Adrenal gland (tissue), 5 donors: ENCODE data around the gene ITPR1.

Source experiments
- POLR2A ChIP-seq, 2 donors: fragments of 450-650 bp; IDR thresholded peaks; one replicate each; pipeline ENCODE4 v1.6.1; 2017; ENCODE audit warnings: antibody characterized with exemption in 2 of 2, mild to moderate bottlenecking in 2 of 2, moderate library complexity in 1 of 2
- TF ChIP-seq, protein P1 (sequence below), 6 experiments: fragments of 450-650 bp in 4 of 6; fragments of 200-600 bp in 2 of 6; sonication (generic) in 1 of 6; IDR thresholded peaks; 1 replicate in 5 of 6; 2 replicates in 1 of 6; pipeline versions ENCODE4 v1.5.1 to v1.8.0; 2016 to 2021; ENCODE audit warnings: antibody characterized with exemption in 6 of 6, mild to moderate bottlenecking in 2 of 6, moderate library complexity in 1 of 6
- donor health status: DM: no; HTN: no; CAD: no.

DNA sequence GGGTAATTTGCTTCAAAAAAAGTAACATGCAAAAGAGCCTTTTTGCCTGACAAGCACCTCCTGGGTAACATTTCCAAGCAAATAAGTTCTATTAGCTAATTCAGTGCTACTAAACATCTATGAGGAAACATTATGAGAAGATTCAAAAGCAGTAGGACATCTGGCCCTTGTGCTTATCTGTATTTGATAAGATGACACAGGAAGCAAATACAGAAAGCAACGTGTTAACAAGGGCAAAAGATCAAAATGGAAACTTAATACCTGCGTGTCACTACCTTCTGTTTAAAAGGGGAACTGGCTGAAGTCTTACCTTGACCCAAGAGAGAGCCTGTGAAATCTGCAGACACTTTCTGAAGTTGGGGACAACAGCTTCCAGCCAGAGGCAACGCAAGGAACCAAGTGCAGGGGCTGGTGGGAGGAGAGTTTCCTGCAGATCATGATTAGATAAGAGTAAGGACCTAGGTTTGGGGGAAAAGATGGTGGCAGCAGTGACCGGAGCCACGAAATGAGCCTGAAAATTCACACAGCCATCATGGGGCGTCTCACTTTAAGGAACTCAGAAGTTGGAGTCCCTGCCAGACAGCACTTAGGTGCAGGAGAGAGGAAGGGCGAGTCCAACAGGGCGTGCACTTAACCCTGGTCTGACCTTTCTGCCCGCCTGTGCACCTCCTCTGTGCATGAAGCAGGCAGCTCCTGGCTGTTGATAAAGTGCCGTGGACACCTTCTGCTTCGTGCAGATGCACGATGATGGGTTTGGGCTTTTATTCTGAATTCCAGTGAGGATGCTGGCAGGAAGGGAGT, 332.5 kb downstream of the ITPR1 start:
- TF ChIP-seq, protein P1, sequence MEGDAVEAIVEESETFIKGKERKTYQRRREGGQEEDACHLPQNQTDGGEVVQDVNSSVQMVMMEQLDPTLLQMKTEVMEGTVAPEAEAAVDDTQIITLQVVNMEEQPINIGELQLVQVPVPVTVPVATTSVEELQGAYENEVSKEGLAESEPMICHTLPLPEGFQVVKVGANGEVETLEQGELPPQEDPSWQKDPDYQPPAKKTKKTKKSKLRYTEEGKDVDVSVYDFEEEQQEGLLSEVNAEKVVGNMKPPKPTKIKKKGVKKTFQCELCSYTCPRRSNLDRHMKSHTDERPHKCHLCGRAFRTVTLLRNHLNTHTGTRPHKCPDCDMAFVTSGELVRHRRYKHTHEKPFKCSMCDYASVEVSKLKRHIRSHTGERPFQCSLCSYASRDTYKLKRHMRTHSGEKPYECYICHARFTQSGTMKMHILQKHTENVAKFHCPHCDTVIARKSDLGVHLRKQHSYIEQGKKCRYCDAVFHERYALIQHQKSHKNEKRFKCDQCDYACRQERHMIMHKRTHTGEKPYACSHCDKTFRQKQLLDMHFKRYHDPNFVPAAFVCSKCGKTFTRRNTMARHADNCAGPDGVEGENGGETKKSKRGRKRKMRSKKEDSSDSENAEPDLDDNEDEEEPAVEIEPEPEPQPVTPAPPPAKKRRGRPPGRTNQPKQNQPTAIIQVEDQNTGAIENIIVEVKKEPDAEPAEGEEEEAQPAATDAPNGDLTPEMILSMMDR (IDR thresholded peaks at IDR 0.05), result no peak
- TF ChIP-seq POLR2A (IDR thresholded peaks at IDR 0.05), result no peak
